ENCODE results near the gene SART3. TPM values are rescaled to one million over a fixed set of nuclear protein-coding genes. Genes with fewer than 3 reads are reported as not detected.
A peak's percentile ranks its signal among the peaks of the same experiment; 100 is the strongest.

SART3 gene
- total and polyA plus RNA-seq, 10 of the 15 experiments (the other 5 are each of a cell fraction or from before 2014, with no cell fraction given) = 8.8 to 179 (median 54.9) TPM

DNA sequence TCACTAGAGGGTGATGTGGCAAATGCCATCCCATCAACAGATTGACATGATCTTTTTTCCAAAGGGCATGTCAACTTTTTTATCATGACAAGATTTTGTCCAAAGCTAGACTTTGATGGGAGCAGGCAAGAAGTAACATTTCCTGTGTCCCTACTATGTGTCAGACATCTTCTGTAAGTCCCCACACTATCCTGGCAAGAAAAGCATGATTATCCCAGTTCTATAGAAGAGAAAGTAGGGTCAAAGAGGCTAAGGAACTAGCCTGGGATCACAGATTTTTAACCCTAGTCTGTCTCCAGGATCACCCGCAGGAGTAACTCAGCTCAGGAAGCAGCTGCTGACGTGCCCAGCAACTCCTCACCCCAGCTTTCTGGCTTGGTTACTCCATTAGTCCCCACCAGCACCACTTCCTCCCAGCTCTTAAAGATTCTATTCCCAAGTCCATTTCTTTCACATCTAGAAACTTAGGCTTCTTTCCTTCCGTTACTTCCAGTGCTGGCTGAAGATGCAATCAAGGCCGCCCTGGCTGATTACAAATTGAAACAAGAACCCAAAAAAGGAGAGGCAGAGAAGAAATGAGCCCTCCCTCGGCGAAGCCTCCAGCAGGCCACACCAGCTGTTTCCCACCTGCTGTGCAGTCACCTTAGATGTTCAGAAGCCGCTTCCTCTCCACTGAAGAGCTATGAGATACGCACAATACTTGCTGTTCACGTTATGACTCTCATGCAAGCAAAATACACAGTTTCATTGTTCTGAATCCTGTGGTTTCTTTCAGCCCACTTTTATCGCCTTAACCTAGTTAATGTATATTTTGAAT lies 7.6 kb upstream of the SART3 start (continued):
- TF ChIP-seq, protein P1, sequence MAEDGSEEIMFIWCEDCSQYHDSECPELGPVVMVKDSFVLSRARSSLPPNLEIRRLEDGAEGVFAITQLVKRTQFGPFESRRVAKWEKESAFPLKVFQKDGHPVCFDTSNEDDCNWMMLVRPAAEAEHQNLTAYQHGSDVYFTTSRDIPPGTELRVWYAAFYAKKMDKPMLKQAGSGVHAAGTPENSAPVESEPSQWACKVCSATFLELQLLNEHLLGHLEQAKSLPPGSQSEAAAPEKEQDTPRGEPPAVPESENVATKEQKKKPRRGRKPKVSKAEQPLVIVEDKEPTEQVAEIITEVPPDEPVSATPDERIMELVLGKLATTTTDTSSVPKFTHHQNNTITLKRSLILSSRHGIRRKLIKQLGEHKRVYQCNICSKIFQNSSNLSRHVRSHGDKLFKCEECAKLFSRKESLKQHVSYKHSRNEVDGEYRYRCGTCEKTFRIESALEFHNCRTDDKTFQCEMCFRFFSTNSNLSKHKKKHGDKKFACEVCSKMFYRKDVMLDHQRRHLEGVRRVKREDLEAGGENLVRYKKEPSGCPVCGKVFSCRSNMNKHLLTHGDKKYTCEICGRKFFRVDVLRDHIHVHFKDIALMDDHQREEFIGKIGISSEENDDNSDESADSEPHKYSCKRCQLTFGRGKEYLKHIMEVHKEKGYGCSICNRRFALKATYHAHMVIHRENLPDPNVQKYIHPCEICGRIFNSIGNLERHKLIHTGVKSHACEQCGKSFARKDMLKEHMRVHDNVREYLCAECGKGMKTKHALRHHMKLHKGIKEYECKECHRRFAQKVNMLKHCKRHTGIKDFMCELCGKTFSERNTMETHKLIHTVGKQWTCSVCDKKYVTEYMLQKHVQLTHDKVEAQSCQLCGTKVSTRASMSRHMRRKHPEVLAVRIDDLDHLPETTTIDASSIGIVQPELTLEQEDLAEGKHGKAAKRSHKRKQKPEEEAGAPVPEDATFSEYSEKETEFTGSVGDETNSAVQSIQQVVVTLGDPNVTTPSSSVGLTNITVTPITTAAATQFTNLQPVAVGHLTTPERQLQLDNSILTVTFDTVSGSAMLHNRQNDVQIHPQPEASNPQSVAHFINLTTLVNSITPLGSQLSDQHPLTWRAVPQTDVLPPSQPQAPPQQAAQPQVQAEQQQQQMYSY (CRISPR knock-in tag; IDR thresholded peaks at IDR 0.05) = no peak
- TF ChIP-seq E4F1 (IDR thresholded peaks at IDR 0.05; ENCODE audit: borderline replicate concordance, partially characterized antibody) (no peak), RAD21 (IDR thresholded peaks at IDR 0.05; ENCODE audit: insufficient read depth, low read depth, low read length) (no peak; the same call in 1 of the 2 replicates), ESRRA (IDR thresholded peaks at IDR 0.05; ENCODE audit: low read length) (no peak), ZNF207 (IDR thresholded peaks at IDR 0.05; ENCODE audit: borderline replicate concordance) (no peak), RB1 (IDR thresholded peaks at IDR 0.05; ENCODE audit: borderline replicate concordance) (no peak), CBFB (IDR thresholded peaks at IDR 0.05; ENCODE audit: low read depth) (peak; percentile 95), CBX3 (IDR thresholded peaks at IDR 0.05; ENCODE audit: borderline replicate concordance, low read depth) (no peak), ZNF384 (IDR thresholded peaks at IDR 0.05; ENCODE audit: borderline replicate concordance, low read depth, low read length) (no peak), STAT3 (IDR thresholded peaks at IDR 0.05; ENCODE audit: low read depth, low read length) (peak; percentile 95), FOS (IDR thresholded peaks at IDR 0.05; ENCODE audit: borderline replicate concordance, extremely low read depth, insufficient read length) (no peak), EZH2 (IDR thresholded peaks at IDR 0.05; ENCODE audit: borderline replicate concordance, control insufficient read depth, low read depth, low read length) (no peak), EP300 (IDR thresholded peaks at IDR 0.05; ENCODE audit: borderline replicate concordance in 1 of 2, control insufficient read depth in 1 of 2, low read depth in 2 of 2, low read length in 2 of 2) (peak; percentile 99 to 100), PAX8 (IDR thresholded peaks at IDR 0.05) (no peak), KLF5 (IDR thresholded peaks at IDR 0.05; ENCODE audit: partially characterized antibody) (peak; percentile 87), CHD2 (IDR thresholded peaks at IDR 0.05; ENCODE audit: borderline replicate concordance, low read depth, low read length) (peak; percentile 92), RBBP5 (conservative IDR thresholded peaks at IDR 0.05) (no peak)
- TF ChIP-seq, protein P2, sequence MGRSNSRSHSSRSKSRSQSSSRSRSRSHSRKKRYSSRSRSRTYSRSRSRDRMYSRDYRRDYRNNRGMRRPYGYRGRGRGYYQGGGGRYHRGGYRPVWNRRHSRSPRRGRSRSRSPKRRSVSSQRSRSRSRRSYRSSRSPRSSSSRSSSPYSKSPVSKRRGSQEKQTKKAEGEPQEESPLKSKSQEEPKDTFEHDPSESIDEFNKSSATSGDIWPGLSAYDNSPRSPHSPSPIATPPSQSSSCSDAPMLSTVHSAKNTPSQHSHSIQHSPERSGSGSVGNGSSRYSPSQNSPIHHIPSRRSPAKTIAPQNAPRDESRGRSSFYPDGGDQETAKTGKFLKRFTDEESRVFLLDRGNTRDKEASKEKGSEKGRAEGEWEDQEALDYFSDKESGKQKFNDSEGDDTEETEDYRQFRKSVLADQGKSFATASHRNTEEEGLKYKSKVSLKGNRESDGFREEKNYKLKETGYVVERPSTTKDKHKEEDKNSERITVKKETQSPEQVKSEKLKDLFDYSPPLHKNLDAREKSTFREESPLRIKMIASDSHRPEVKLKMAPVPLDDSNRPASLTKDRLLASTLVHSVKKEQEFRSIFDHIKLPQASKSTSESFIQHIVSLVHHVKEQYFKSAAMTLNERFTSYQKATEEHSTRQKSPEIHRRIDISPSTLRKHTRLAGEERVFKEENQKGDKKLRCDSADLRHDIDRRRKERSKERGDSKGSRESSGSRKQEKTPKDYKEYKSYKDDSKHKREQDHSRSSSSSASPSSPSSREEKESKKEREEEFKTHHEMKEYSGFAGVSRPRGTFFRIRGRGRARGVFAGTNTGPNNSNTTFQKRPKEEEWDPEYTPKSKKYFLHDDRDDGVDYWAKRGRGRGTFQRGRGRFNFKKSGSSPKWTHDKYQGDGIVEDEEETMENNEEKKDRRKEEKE (IDR thresholded peaks at IDR 0.05) = no peak
- TF ChIP-seq, protein P3, sequence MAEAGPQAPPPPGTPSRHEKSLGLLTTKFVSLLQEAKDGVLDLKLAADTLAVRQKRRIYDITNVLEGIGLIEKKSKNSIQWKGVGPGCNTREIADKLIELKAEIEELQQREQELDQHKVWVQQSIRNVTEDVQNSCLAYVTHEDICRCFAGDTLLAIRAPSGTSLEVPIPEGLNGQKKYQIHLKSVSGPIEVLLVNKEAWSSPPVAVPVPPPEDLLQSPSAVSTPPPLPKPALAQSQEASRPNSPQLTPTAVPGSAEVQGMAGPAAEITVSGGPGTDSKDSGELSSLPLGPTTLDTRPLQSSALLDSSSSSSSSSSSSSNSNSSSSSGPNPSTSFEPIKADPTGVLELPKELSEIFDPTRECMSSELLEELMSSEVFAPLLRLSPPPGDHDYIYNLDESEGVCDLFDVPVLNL (IDR thresholded peaks at IDR 0.05; ENCODE audit: low read depth, low read length) = no peak

All from GM12878 (cell line).